ENCODE measurements around the gene MARVELD3.

Gene MARVELD3

DNA sequence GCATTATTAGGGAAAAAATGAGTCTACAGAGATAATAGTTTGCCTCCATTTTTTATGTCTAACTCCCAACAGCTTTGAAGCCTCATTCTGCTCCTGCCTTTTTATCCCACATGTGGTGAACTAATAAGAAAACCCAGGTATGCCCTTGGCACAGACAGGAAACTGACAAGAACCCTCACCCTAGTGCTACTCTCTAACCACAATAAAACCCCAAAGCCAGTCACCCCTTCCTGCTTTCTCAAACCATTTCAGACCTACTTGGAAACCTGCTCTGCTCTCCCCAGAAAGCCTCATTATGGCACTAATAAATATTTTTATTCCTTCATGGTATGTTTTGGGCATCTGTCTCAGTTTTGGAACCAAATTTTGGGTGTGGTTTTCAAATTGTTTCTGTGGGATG is 3.9 kb upstream of the MARVELD3 start:
- DNase-seq (ENCODE audit: low read depth in 2 of 2) = no peak

DNA sequence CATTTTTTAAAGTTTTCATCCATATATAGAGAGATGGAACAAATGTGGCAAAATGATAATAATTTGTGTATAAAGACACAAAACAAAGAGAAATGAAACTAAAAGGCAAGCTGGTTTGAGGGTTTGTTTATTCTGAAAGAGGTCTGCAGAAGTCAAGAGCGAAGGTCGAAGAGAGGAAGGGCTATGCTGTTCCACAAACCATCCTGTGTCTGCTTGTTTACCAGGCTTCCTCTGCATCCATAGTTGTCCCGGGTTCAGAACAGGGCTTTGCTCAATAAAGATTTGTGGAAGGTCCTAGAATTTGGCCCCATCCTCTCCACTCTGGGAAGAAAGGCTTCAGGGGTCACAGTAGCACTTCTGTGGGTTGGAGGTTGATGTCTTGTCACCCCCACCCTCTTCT is 2.4 kb upstream of the MARVELD3 start:
- DNase-seq (ENCODE audit: low read depth in 2 of 2) = no peak

GRCh38 chr16:71625113-71625850 is 702 bp upstream of the MARVELD3 start:
- no peak for DNase-seq (ENCODE audit: low read depth in 2 of 2)

DNA sequence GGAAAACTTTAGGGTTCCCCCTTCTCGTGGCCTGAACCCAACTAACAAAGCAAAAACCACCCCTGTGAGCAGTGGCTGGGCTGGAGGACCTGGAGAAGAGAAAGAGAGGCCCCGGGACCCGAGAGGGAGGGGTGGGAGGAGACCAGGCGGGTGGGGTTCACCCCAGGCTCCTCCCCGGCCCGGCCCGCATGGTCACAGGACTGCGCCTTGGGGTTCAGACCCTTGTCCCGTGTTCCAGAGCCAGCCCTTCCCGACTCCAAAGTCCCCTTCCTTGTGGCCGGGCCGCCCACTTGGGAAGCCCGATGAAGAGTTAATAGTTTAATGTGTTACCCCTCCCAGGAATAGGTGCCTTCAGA is 852 bp downstream of the MARVELD3 start:
- no peak for DNase-seq (ENCODE audit: low read depth in 2 of 2)

DNA sequence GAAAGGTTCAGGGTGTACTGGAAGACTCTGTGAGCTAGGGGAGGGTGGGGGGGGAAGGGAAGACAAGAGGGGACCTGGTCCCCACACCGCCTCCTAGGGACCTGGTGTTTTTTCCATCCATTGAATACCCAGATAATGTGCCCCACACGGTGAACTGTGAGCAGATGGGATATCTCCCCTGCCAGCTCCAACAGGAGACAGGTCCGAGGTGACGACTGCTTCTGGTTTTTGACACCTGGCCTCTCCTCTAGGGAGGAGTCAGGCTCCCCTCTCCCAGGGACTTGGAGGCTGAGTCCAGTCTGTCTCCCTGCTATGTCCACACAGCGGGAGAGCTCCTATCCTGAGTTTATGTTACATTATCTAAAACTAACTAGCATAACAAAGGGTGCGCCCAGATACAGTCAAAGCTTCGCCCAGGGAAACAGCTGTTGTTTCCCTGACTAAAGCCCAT is 1.8 kb downstream of the MARVELD3 start:
- no peak for DNase-seq (ENCODE audit: low read depth in 2 of 2)

GRCh38 chr16:71628810-71629209 is 2.8 kb downstream of the MARVELD3 start:
- DNase-seq (ENCODE audit: low read depth in 2 of 2) = no peak

GRCh38 chr16:71629278-71630016 is 3.5 kb downstream of the MARVELD3 start:
- no peak for DNase-seq (ENCODE audit: low read depth in 2 of 2)

GRCh38 chr16:71630808-71631207 is 4.8 kb downstream of the MARVELD3 start:
- DNase-seq (ENCODE audit: low read depth in 2 of 2) = no peak

- no peak for DNase-seq (ENCODE audit: low read depth in 2 of 2)
These were observed 5.8 kb downstream of the MARVELD3 start for GRCh38 chr16:71631776-71632175.

GRCh38 chr16:71635632-71636031 is 9.6 kb downstream of the MARVELD3 start:
- no peak for DNase-seq (ENCODE audit: low read depth in 2 of 2)

- no peak for DNase-seq (ENCODE audit: low read depth in 2 of 2)
These were observed 11.4 kb downstream of the MARVELD3 start for GRCh38 chr16:71637398-71637797.

- DNase-seq (ENCODE audit: low read depth in 2 of 2) = no peak
These were observed 19.5 kb downstream of the MARVELD3 start for GRCh38 chr16:71645450-71645849.

- no peak for DNase-seq (ENCODE audit: low read depth in 2 of 2)
These were observed 21.4 kb downstream of the MARVELD3 start for GRCh38 chr16:71647391-71647790.

- no peak for DNase-seq (ENCODE audit: low read depth in 2 of 2)
These were observed 22.2 kb downstream of the MARVELD3 start for GRCh38 chr16:71648162-71648561.

- no peak for DNase-seq (ENCODE audit: low read depth in 2 of 2)
These were observed 22.9 kb downstream of the MARVELD3 start for GRCh38 chr16:71648921-71649320.

- no peak for DNase-seq (ENCODE audit: low read depth in 2 of 2)
These were observed 23.7 kb downstream of the MARVELD3 start for GRCh38 chr16:71649704-71650103.

DNA sequence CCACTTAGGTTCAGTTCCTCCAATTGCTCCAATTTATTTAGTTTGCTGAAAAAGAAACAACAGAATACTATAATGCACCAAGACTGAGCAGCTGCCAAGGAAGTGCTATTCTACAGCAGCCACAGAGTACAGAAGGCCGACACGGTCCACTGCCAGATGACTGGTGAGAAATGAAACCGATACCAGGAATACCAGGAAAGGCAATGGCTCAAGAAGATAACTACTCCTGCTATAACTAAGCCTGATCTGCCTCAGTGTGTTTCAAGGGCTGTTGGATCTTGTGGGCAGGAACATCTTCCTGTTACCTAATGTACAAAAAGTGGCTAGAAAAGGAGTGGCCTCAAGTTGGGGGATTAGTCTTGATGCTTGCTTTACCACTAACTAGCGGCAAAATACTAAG is 32.8 kb downstream of the MARVELD3 start:
- no peak for DNase-seq (ENCODE audit: low read depth in 2 of 2)

GRCh38 chr16:71659471-71659870 is 33.5 kb downstream of the MARVELD3 start:
- DNase-seq (ENCODE audit: low read depth in 2 of 2) = no peak

DNA sequence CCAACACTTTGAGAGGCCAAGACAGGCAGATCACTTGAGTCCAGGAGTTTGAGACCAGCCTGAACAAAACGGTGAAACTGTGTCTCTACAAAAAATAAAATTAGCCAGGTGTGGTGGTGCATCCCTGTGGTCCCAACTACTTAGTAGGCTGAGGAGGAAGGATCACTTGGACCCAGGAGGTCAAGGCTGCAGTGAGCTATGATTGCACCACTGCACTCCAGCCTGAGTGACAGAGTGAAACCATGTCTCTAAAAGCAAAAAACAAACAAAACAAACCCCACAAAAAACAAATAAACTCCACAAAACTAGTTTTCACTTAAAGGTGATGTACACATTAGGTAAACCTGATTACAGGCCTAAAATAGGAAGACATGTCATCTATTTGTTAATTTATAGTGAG is 40.3 kb downstream of the MARVELD3 start:
- DNase-seq (ENCODE audit: low read depth in 2 of 2) = no peak

- DNase-seq (ENCODE audit: low read depth in 2 of 2) = no peak
These were observed 41.1 kb downstream of the MARVELD3 start for GRCh38 chr16:71666928-71667707.

DNA sequence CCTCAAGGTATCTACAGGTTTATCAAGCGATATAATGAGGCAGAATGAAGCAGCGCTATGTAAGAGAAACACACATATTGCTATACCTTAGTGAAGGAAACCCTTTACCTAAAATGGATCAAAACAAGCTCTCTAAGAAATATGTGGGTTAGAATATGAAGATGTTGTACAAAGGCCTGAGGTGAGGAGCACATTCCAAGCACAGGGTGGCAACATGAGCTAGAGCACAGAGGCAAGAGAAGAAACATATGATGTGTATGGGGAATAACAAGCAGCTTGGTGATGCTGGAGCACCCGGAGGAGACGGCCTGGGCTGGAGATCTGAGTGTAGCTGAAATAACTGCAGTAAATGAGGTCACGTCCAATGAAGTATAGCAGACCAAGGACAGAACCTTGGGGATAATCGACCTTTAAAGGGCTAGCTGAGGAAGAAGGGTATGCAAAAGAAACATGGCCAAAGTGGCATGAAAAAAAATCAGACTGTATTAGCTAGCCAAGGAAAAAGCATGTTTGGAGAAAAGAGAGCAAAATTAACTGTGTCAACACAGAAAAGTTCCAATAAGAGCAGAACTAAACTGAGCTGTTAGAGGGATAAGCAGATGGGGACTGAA is 44.0 kb downstream of the MARVELD3 start:
- DNase-seq (ENCODE audit: low read depth in 2 of 2) = no peak

- DNase-seq (ENCODE audit: low read depth in 2 of 2) = no peak
These were observed 44.6 kb downstream of the MARVELD3 start for GRCh38 chr16:71670537-71670936.
